Thyroid gland (tissue), 4 donors: ENCODE measurements around the gene ARL13A. TPM values are rescaled to one million over a fixed set of nuclear protein-coding genes. Genes with fewer than 3 reads are reported as not detected.

Experiments used
- DNase-seq, 2 donors: peaks; one replicate each; pipeline ENCODE4 v3.0.0-alpha.2; 2019
- H3K27ac ChIP-seq, 3 donors: fragments of 200-600 bp; sonication (generic); 1 replicate in 2 of 3; 2 replicates in 1 of 3; pipeline ENCODE4 v1.5.1; 2016 to 2019; ENCODE audit warnings: mild to moderate bottlenecking in 1 of 3, moderate library complexity in 1 of 3
- H3K27me3 ChIP-seq: fragments of 200-600 bp; sonication (generic); one replicate; pipeline ENCODE4 v1.5.1; 2019
- H3K36me3 ChIP-seq, 2 donors: fragments of 200-600 bp; sonication (generic); one replicate each; pipeline ENCODE4 v1.5.1; 2016 to 2019
- H3K4me1 ChIP-seq, 2 donors: fragments of 200-600 bp; sonication (generic); one replicate each; pipeline ENCODE4 v1.5.1; 2017 to 2019
- H3K4me3 ChIP-seq, 3 donors: fragments of 200-600 bp; sonication (generic); replicated peaks in 1 of 3; 1 replicate in 2 of 3; 2 replicates in 1 of 3; pipeline ENCODE4 v1.5.1; 2016; ENCODE audit warnings: mild to moderate bottlenecking in 1 of 3
- H3K9me3 ChIP-seq: fragments of 200-600 bp; sonication (generic); one replicate; pipeline ENCODE4 v1.5.1; 2017
- CTCF ChIP-seq, 6 experiments: fragments of 200-600 bp in 3 of 6; fragments of 450-650 bp in 3 of 6; sonication (generic) in 3 of 6; IDR thresholded peaks; one replicate each; pipeline ENCODE4 v1.5.1; 2016 to 2019; ENCODE audit warnings: antibody characterized with exemption in 6 of 6, mild to moderate bottlenecking in 2 of 6, inconsistent platforms in 1 of 6, moderate library complexity in 1 of 6
- POLR2A ChIP-seq, 2 donors: fragments of 450-650 bp; IDR thresholded peaks; one replicate each; pipeline ENCODE4 v1.6.1; 2017; ENCODE audit warnings: antibody characterized with exemption in 2 of 2, mild to moderate bottlenecking in 2 of 2, moderate library complexity in 1 of 2
- WGBS, 2 donors: methylation state at CpG; one replicate each; pipeline ENCODE4 v1.1.5; 2017; 5-methylcytosine and 5-hydroxymethylcytosine counted together
- intact Hi-C: fragments of 100-400 bp; cut with DNase I; formaldehyde crosslinking; loops from one replicate; pipeline ENCODE4 v1.15.1; 2023
- total RNA-seq, 4 donors: library from RNA; depleted of rRNA; stranded (reverse); fragments of >200 nt; gene quantifications; one replicate each; pipeline ENCODE4 v1.2.3, GENCODE V29; 2016

Gene ARL13A
- total RNA-seq, 4 donors from 2014 or later, result not detected

- H3K4me3 ChIP-seq, result no peak overlapping the region
- H3K4me1 ChIP-seq, result no peaks in the 10 kb centered on the region
- WGBS, 2 donors, result 64 to 70% methylated on average over 2 of the region's 2 CpGs
- DNase-seq, result no peak
- H3K9me3 ChIP-seq, result no peaks in the 10 kb centered on the region
- TF ChIP-seq CTCF (IDR thresholded peaks at IDR 0.05), result no peak
- no peak for TF ChIP-seq POLR2A (IDR thresholded peaks at IDR 0.05)
- no peaks in the 10 kb centered on the region for H3K27me3 ChIP-seq
- no peaks in the 10 kb centered on the region for H3K36me3 ChIP-seq
- no peak overlapping the region for H3K27ac ChIP-seq
- intact Hi-C loops, result no loop called here
Measured at GRCh38 chrX:100946299-100946927, 23.1 kb upstream of the ARL13A start.

GRCh38 chrX:100948557-100948956, 21.0 kb upstream of the ARL13A start:
- no peaks in the 10 kb centered on the region for H3K36me3 ChIP-seq
- H3K27me3 ChIP-seq, result no peaks in the 10 kb centered on the region
- no peaks in the 10 kb centered on the region for H3K4me1 ChIP-seq
- intact Hi-C loops, result no loop called here
- no peak overlapping the region for H3K27ac ChIP-seq
- no peak for DNase-seq
- WGBS, 2 donors, result no CpG with 5 or more reads among the region's 1 CpG
- TF ChIP-seq POLR2A (IDR thresholded peaks at IDR 0.05), result no peak
- TF ChIP-seq CTCF (IDR thresholded peaks at IDR 0.05), result no peak
- H3K9me3 ChIP-seq, result no peaks in the 10 kb centered on the region
- no peak overlapping the region for H3K4me3 ChIP-seq

GRCh38 chrX:100962811-100963210, 6.7 kb upstream of the ARL13A start:
- Histone ChIP-seq H3K27ac (no peak overlapping the region), H3K4me1 (no peaks in the 10 kb centered on the region), H3K36me3 (no peaks in the 10 kb centered on the region), H3K4me3 (no peak overlapping the region), H3K27me3 (no peaks in the 10 kb centered on the region), H3K9me3 (no peaks in the 10 kb centered on the region)
- WGBS, 2 donors, result 84% methylated on average over 3 of the region's 3 CpGs
- intact Hi-C loops, result no loop called here
- no peak for DNase-seq
- TF ChIP-seq POLR2A (IDR thresholded peaks at IDR 0.05) (no peak), CTCF (IDR thresholded peaks at IDR 0.05) (no peak)

- Histone ChIP-seq H3K27ac (no peak overlapping the region), H3K4me1 (no peaks in the 10 kb centered on the region), H3K27me3 (no peaks in the 10 kb centered on the region), H3K36me3 (no peaks in the 10 kb centered on the region), H3K4me3 (no peak overlapping the region), H3K9me3 (no peaks in the 10 kb centered on the region)
- intact Hi-C loops, result no loop called here
- DNase-seq, result no peak
- TF ChIP-seq POLR2A (IDR thresholded peaks at IDR 0.05) (no peak), CTCF (IDR thresholded peaks at IDR 0.05) (no peak)
Measured at GRCh38 chrX:100964362-100964761, 5.1 kb upstream of the ARL13A start.

- Histone ChIP-seq H3K4me1 (no peaks in the 10 kb centered on the region), H3K36me3 (no peaks in the 10 kb centered on the region), H3K9me3 (no peaks in the 10 kb centered on the region), H3K27me3 (no peaks in the 10 kb centered on the region), H3K27ac (no peak overlapping the region), H3K4me3 (no peak overlapping the region)
- intact Hi-C loops, result no loop called here
- no peak for DNase-seq
- 100% methylated on average over 1 of the region's 1 CpG for WGBS, 2 donors
- no peak for TF ChIP-seq POLR2A (IDR thresholded peaks at IDR 0.05)
- no peak for TF ChIP-seq CTCF (IDR thresholded peaks at IDR 0.05)
Measured at GRCh38 chrX:100969936-100970335, 428 bp downstream of the ARL13A start.
